Osteocyte (in vitro differentiated cells): ENCODE data around the gene DNAL4. TPM values are rescaled to one million over a fixed set of nuclear protein-coding genes. Genes with fewer than 3 reads are reported as not detected.

Experiments used
- DNase-seq: peaks from one replicate; pipeline ENCODE4 v3.0.0; 2021; ENCODE audit warnings: mixed read lengths; ENCODE audit not compliant: unreplicated experiment; ENCODE audit errors: extremely low spot score
- H3K27ac Mint-ChIP-seq: one replicate; pipeline ENCODE4 v1.8.0; 2021; ENCODE audit warnings: mild to moderate bottlenecking, mixed read lengths; ENCODE audit not compliant: unreplicated experiment
- H3K27me3 Mint-ChIP-seq: one replicate; pipeline ENCODE4 v1.8.0; 2021; ENCODE audit warnings: mixed read lengths; ENCODE audit not compliant: unreplicated experiment
- H3K36me3 Mint-ChIP-seq: one replicate; pipeline ENCODE4 v1.8.0; 2021; ENCODE audit warnings: mixed read lengths; ENCODE audit not compliant: unreplicated experiment
- H3K4me1 Mint-ChIP-seq: one replicate; pipeline ENCODE4 v1.8.0; 2021; ENCODE audit warnings: mixed read lengths; ENCODE audit not compliant: unreplicated experiment
- H3K4me3 Mint-ChIP-seq: one replicate; pipeline ENCODE4 v1.8.0; 2021; ENCODE audit warnings: mild to moderate bottlenecking, moderate library complexity, mixed read lengths; ENCODE audit not compliant: unreplicated experiment
- H3K9me3 Mint-ChIP-seq: one replicate; pipeline ENCODE4 v1.8.0; 2021; ENCODE audit warnings: mixed read lengths; ENCODE audit not compliant: unreplicated experiment
- CTCF ChIP-seq: fragments of 200-600 bp; sonication (generic); IDR thresholded peaks from 2 replicates; pipeline ENCODE4 v1.5.0; 2021; ENCODE audit warnings: antibody characterized with exemption, mild to moderate bottlenecking, moderate library complexity
- total RNA-seq: library from RNA; stranded (reverse); gene quantifications from 2 replicates; pipeline ENCODE4 v1.2.1, GENCODE V29; 2021

The DNAL4 gene
- total RNA-seq, 1 donor from 2014 or later: 17.0 TPM

- Mint-ChIP-seq H3K27me3 (no peaks in the 10 kb centered on the region), H3K27ac (no peak overlapping the region), H3K4me3 (no peak overlapping the region), H3K36me3 (peaks cover 54% of the 10 kb centered on the region), H3K9me3 (no peaks in the 10 kb centered on the region), H3K4me1 (no peaks in the 10 kb centered on the region)
- DNase-seq: no peak
- TF ChIP-seq CTCF: no peak
Observed at GRCh38 chr22:38745676-38746460, 48.1 kb downstream of the DNAL4 start.

- peaks cover 54% of the 10 kb centered on the region for H3K36me3 Mint-ChIP-seq
- no peak overlapping the region for H3K4me3 Mint-ChIP-seq
- H3K27ac Mint-ChIP-seq: peak overlapping the region; percentile 41
- H3K4me1 Mint-ChIP-seq: no peaks in the 10 kb centered on the region
- no peak for TF ChIP-seq CTCF
- DNase-seq: no peak
- H3K27me3 Mint-ChIP-seq: no peaks in the 10 kb centered on the region
- no peaks in the 10 kb centered on the region for H3K9me3 Mint-ChIP-seq
Observed at GRCh38 chr22:38744981-38745380, 49.0 kb downstream of the DNAL4 start.

GRCh38 chr22:38742176-38742942 lies 51.6 kb downstream of the DNAL4 start:
- DNase-seq: no peak
- no peak overlapping the region for H3K4me3 Mint-ChIP-seq
- H3K27ac Mint-ChIP-seq: no peak overlapping the region
- no peak for TF ChIP-seq CTCF
- no peaks in the 10 kb centered on the region for H3K4me1 Mint-ChIP-seq
- H3K27me3 Mint-ChIP-seq: no peaks in the 10 kb centered on the region
- H3K9me3 Mint-ChIP-seq: no peaks in the 10 kb centered on the region
- H3K36me3 Mint-ChIP-seq: peaks cover 52% of the 10 kb centered on the region

GRCh38 chr22:38741576-38741975 lies 52.4 kb downstream of the DNAL4 start:
- no peaks in the 10 kb centered on the region for H3K4me1 Mint-ChIP-seq
- no peak overlapping the region for H3K4me3 Mint-ChIP-seq
- peaks cover 54% of the 10 kb centered on the region for H3K36me3 Mint-ChIP-seq
- TF ChIP-seq CTCF: no peak
- H3K27me3 Mint-ChIP-seq: no peaks in the 10 kb centered on the region
- no peaks in the 10 kb centered on the region for H3K9me3 Mint-ChIP-seq
- no peak overlapping the region for H3K27ac Mint-ChIP-seq
- DNase-seq: no peak

- Mint-ChIP-seq H3K9me3 (no peaks in the 10 kb centered on the region), H3K36me3 (peaks cover 54% of the 10 kb centered on the region), H3K4me1 (no peaks in the 10 kb centered on the region), H3K4me3 (no peak overlapping the region), H3K27ac (no peak overlapping the region), H3K27me3 (no peaks in the 10 kb centered on the region)
- DNase-seq: no peak
- no peak for TF ChIP-seq CTCF
Observed at GRCh38 chr22:38741166-38741565, 52.8 kb downstream of the DNAL4 start.
